ENCODE measurements around the gene F8. TPM values are rescaled to one million over a fixed set of nuclear protein-coding genes. Genes with fewer than 3 reads are reported as not detected.
A peak's percentile ranks its signal among the peaks of the same experiment; 100 is the strongest.

F8 gene
- total RNA-seq, 3 donors from 2014 or later (not counting 1 experiment from before 2014, with no cell fraction given): 1.4 to 4.6 (median 2.8) TPM

GRCh38 chrX:155028129-155028528, 5.6 kb upstream of the F8 start:
- H3K36me3 Mint-ChIP-seq: no peaks in the 10 kb centered on the region
- Histone ChIP-seq H3K4me1 (ENCODE audit: control insufficient read depth, insufficient read depth, low read length) (no peaks in the 10 kb centered on the region), H3K27ac (ENCODE audit: low read length) (peak overlapping the region; percentile 100), H3K9me3 (ENCODE audit: control insufficient read depth, insufficient read depth, low read length) (no peaks in the 10 kb centered on the region), H3K36me3 (ENCODE audit: control insufficient read depth, insufficient read depth, low read length) (no peaks in the 10 kb centered on the region), H3K4me3 (ENCODE audit: low read length) (no peak overlapping the region), H3K27me3 (ENCODE audit: control insufficient read depth, insufficient read depth, low read length) (no peaks in the 10 kb centered on the region)
- H3K4me1 Mint-ChIP-seq: peaks cover 5 to 6% of the 10 kb centered on the region in 2 donors
- intact Hi-C loops (cut with micrococcal nuclease): no loop called here
- no peak overlapping the region for H3K4me3 Mint-ChIP-seq
- DNase-seq (peak in 1 of 2 donors; percentile 7), ATAC-seq (no peak)
- peak overlapping the region; percentile 87 to 95 for H3K27ac Mint-ChIP-seq
- 32% methylated on average over 2 of the region's 3 CpGs for WGBS (ENCODE audit: insufficient coverage)
- no peak for TF ChIP-seq CTCF (IDR thresholded peaks at IDR 0.05)
- no peaks in the 10 kb centered on the region for H3K27me3 Mint-ChIP-seq (ENCODE audit: low read depth in 2 of 2)
- no peaks in the 10 kb centered on the region for H3K9me3 Mint-ChIP-seq

GRCh38 chrX:155027509-155028066, 5.1 kb upstream of the F8 start:
- intact Hi-C loops (cut with micrococcal nuclease): loop anchor here (2.0 kb wide), 1 partner anchor 43 kb away; the partner anchor contains the start of genes BRCC3, CMC4 and MTCP1
- WGBS (ENCODE audit: insufficient coverage): 6% methylated on average over 6 of the region's 14 CpGs
- peak in 1 of 2 donors; percentile 50 for DNase-seq
- ATAC-seq: peak in 1 of 3 donors; percentile 13
- Histone ChIP-seq H3K4me1 (ENCODE audit: control insufficient read depth, insufficient read depth, low read length) (no peaks in the 10 kb centered on the region), H3K36me3 (ENCODE audit: control insufficient read depth, insufficient read depth, low read length) (no peaks in the 10 kb centered on the region), H3K4me3 (ENCODE audit: low read length) (peak overlapping the region; percentile 92), H3K9me3 (ENCODE audit: control insufficient read depth, insufficient read depth, low read length) (no peaks in the 10 kb centered on the region), H3K27ac (ENCODE audit: low read length) (peak overlapping the region; percentile 100), H3K27me3 (ENCODE audit: control insufficient read depth, insufficient read depth, low read length) (no peaks in the 10 kb centered on the region)
- H3K27ac Mint-ChIP-seq: peak overlapping the region; percentile 87 to 95
- H3K36me3 Mint-ChIP-seq: no peaks in the 10 kb centered on the region
- peaks cover 5 to 6% of the 10 kb centered on the region in 2 donors for H3K4me1 Mint-ChIP-seq
- no peaks in the 10 kb centered on the region for H3K27me3 Mint-ChIP-seq (ENCODE audit: low read depth in 2 of 2)
- H3K9me3 Mint-ChIP-seq: no peaks in the 10 kb centered on the region
- no peak for TF ChIP-seq CTCF (IDR thresholded peaks at IDR 0.05)
- peak overlapping the region; percentile 91 for H3K4me3 Mint-ChIP-seq

- Histone ChIP-seq H3K36me3 (ENCODE audit: control insufficient read depth, insufficient read depth, low read length) (no peaks in the 10 kb centered on the region), H3K27ac (ENCODE audit: low read length) (peak within 1 kb of the TSS; percentile 100), H3K4me1 (ENCODE audit: control insufficient read depth, insufficient read depth, low read length) (no peaks in the 10 kb centered on the region), H3K4me3 (ENCODE audit: low read length) (peak within 1 kb of the TSS; percentile 92), H3K9me3 (ENCODE audit: control insufficient read depth, insufficient read depth, low read length) (no peaks in the 10 kb centered on the region), H3K27me3 (ENCODE audit: control insufficient read depth, insufficient read depth, low read length) (no peaks in the 10 kb centered on the region)
- H3K9me3 Mint-ChIP-seq: no peaks in the 10 kb centered on the region
- ATAC-seq (peak; percentile 84 to 93 (median 85)), DNase-seq (peak; percentile 86 to 96)
- intact Hi-C loops (cut with micrococcal nuclease): loop anchor here (1.0 to 2.0 kb wide), 2 partner anchors 30 to 44 kb away; partner anchors contain the start of genes BRCC3, CMC4 and MTCP1
- H3K27me3 Mint-ChIP-seq (ENCODE audit: low read depth in 2 of 2): peaks cover 0 to 7% of the 10 kb centered on the region in 2 donors
- TF ChIP-seq CTCF (IDR thresholded peaks at IDR 0.05): no peak
- H3K4me3 Mint-ChIP-seq: peak within 1 kb of the TSS; percentile 91
- H3K4me1 Mint-ChIP-seq: peaks cover 5 to 6% of the 10 kb centered on the region in 2 donors
- H3K27ac Mint-ChIP-seq: peak within 1 kb of the TSS; percentile 87 to 95
- 0% methylated on average over 74 of the region's 82 CpGs for WGBS (ENCODE audit: insufficient coverage)
- H3K36me3 Mint-ChIP-seq: no peaks in the 10 kb centered on the region
Measured at GRCh38 chrX:155026727-155027508, 4.4 kb upstream of the F8 start, which contains the start of gene FUNDC2. Gene FUNDC2 (plus strand): TSS chrX:155026844. CDS start chrX:155026939, 95 bp downstream.
